ENCODE results near the gene HOATZ. TPM values are rescaled to one million over a fixed set of nuclear protein-coding genes. Genes with fewer than 3 reads are reported as not detected.

Gene HOATZ
- total and polyA plus RNA-seq, 2 of the 13 experiments (the other 11 are each of a cell fraction or from before 2014, with no cell fraction given): not detected

DNA sequence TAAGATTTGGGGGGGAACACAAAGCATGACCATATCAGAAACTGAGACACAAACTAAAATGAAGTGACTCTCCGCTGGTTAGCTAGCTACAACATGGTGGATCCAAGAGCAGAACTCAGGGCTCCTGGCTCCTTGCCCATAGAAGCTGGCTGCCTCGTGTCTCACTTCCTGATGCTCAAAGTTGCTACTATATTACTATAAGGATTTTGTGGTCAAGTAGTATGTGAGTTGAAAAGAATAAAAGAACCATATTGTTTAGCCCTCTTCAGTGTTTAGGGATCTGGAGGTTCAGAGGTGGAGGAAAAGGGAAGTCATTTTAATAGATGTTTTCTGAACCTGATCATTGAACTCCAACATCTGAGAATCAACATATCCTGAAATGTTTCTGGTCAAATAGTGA is 70.8 kb downstream of the HOATZ start:
- Histone ChIP-seq H3K9me3 (ENCODE audit: low read length) (no peaks in the 10 kb centered on the region), H3K4me1 (ENCODE audit: insufficient read depth, low read length) (peaks cover 28% of the 10 kb centered on the region), H2AFZ (ENCODE audit: low read length) (no peak overlapping the region), H3K4me2 (ENCODE audit: low read depth, low read length) (no peak overlapping the region), H3K27ac (ENCODE audit: extremely low read length, insufficient read depth, low read length) (no peak overlapping the region), H3K79me2 (ENCODE audit: insufficient read depth, low read length) (no peaks in the 10 kb centered on the region), H3K4me3 (replicated peaks in 1 of 3; ENCODE audit: insufficient read depth in 1 of 3, low read depth in 2 of 3, low read length in 3 of 3) (no peak overlapping the region), H3K9ac (ENCODE audit: insufficient read depth, low read depth, low read length) (no peak overlapping the region), H3K27me3 (ENCODE audit: control insufficient read depth in 1 of 2, insufficient read depth in 2 of 2, low read length in 2 of 2) (no peaks in the 10 kb centered on the region), H3K36me3 (replicated peaks in 1 of 2; ENCODE audit: control insufficient read depth in 1 of 2, insufficient read depth in 2 of 2, low read length in 2 of 2) (no peaks in the 10 kb centered on the region), H4K20me1 (ENCODE audit: insufficient read depth, low read length) (no peaks in the 10 kb centered on the region)
- ChIA-PET POLR2A (no interaction called here), CTCF (ENCODE audit: low intra/inter-chr PET ratio, low total read pairs) (interaction anchor here (2.0 kb wide), 1 partner anchor 256 kb away, joined by 22 read pairs; no protein-coding TSS in a partner anchor)
- in situ Hi-C loops (cut with HindIII; ENCODE audit: extremely low pct_ligation_motif_present, low pct_unique_long_range_greater_than_20kb): no loop called here
- BruUV-seq (replicated peaks): no TSS peak
- TF ChIP-seq ZNF605 (CRISPR knock-in tag; IDR thresholded peaks at IDR 0.05) (no peak), RARG (CRISPR knock-in tag; IDR thresholded peaks at IDR 0.05; ENCODE audit: low read depth) (no peak), ARNT (IDR thresholded peaks at IDR 0.05) (no peak), RFX1 (IDR thresholded peaks at IDR 0.05) (no peak), ZSCAN22 (CRISPR knock-in tag; IDR thresholded peaks at IDR 0.05) (no peak), SALL2 (CRISPR knock-in tag; IDR thresholded peaks at IDR 0.05) (no peak)
- ATAC-seq (no peak), DNase-seq (ENCODE audit: low spot score) (no peak), FAIRE-seq (no peak)
- WGBS (ENCODE audit: low lambda C conversion rate): 14% methylated on average over 2 of the region's 2 CpGs
- intact Hi-C loops (cut with micrococcal nuclease; ENCODE audit: unreplicated experiment): no loop called here

DNA sequence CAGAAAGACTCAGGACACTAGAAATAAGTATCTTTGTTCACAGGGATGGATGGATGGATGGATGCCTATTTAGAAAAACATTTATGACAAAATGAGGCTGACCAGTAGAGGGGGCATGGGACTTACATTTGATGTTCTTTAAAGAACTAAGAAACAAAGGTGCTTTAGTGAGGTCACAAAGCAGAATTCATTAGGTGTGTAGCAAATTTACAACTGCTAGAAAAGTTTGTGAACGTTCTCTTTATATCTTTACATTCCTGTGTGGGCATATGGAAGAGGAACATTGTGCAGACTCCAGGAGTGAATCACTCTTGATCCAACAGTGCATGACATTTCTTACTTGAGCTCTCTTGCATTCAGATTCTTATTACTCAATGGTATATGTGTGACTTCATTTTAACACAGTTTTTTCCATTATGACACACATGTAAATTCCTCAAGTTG is 71.8 kb downstream of the HOATZ start:
- Histone ChIP-seq H3K4me2 (ENCODE audit: low read depth, low read length) (no peak overlapping the region), H3K9me3 (ENCODE audit: low read length) (no peaks in the 10 kb centered on the region), H3K27me3 (ENCODE audit: control insufficient read depth in 1 of 2, insufficient read depth in 2 of 2, low read length in 2 of 2) (no peaks in the 10 kb centered on the region), H3K4me3 (replicated peaks in 1 of 3; ENCODE audit: insufficient read depth in 1 of 3, low read depth in 2 of 3, low read length in 3 of 3) (no peak overlapping the region), H3K9ac (ENCODE audit: insufficient read depth, low read depth, low read length) (no peak overlapping the region), H4K20me1 (ENCODE audit: insufficient read depth, low read length) (no peaks in the 10 kb centered on the region), H3K4me1 (ENCODE audit: insufficient read depth, low read length) (peaks cover 38% of the 10 kb centered on the region), H3K79me2 (ENCODE audit: insufficient read depth, low read length) (no peaks in the 10 kb centered on the region), H2AFZ (ENCODE audit: low read length) (no peak overlapping the region), H3K36me3 (replicated peaks in 1 of 2; ENCODE audit: control insufficient read depth in 1 of 2, insufficient read depth in 2 of 2, low read length in 2 of 2) (no peaks in the 10 kb centered on the region), H3K27ac (ENCODE audit: extremely low read length, insufficient read depth, low read length) (no peak overlapping the region)
- peak; percentile 83 for FAIRE-seq
- ATAC-seq: peak; percentile 65
- 0% methylated on average over 1 of the region's 1 CpG for WGBS (ENCODE audit: low lambda C conversion rate)
- peak; percentile 51 for DNase-seq (ENCODE audit: low spot score)
- CTCF ChIA-PET (ENCODE audit: low intra/inter-chr PET ratio, low total read pairs): interaction anchor here (0.6 to 2.0 kb wide), 2 partner anchors 255 to 258 kb away, joined by 3 to 22 read pairs; no protein-coding TSS in a partner anchor
- intact Hi-C loops (cut with micrococcal nuclease; ENCODE audit: unreplicated experiment): loop anchor here (1.0 kb wide), 1 partner anchor 255 kb away; no protein-coding TSS in a partner anchor
- POLR2A ChIA-PET: no interaction called here
- BruUV-seq (replicated peaks): no TSS peak
- in situ Hi-C loops (cut with HindIII; ENCODE audit: extremely low pct_ligation_motif_present, low pct_unique_long_range_greater_than_20kb): no loop called here
- no peak for TF ChIP-seq HDAC6 (IDR thresholded peaks at IDR 0.05; ENCODE audit: low read depth, low read length)
- peak; percentile 50; the same call in 1 of the 2 replicates for TF ChIP-seq RAD21 (CRISPR knock-in tag; IDR thresholded peaks at IDR 0.05)
- no peak for TF ChIP-seq ZNF225 (CRISPR knock-in tag; IDR thresholded peaks at IDR 0.05)
- TF ChIP-seq PAX8 (CRISPR knock-in tag; IDR thresholded peaks at IDR 0.05; ENCODE audit: borderline replicate concordance): no peak
- TF ChIP-seq, protein P1, sequence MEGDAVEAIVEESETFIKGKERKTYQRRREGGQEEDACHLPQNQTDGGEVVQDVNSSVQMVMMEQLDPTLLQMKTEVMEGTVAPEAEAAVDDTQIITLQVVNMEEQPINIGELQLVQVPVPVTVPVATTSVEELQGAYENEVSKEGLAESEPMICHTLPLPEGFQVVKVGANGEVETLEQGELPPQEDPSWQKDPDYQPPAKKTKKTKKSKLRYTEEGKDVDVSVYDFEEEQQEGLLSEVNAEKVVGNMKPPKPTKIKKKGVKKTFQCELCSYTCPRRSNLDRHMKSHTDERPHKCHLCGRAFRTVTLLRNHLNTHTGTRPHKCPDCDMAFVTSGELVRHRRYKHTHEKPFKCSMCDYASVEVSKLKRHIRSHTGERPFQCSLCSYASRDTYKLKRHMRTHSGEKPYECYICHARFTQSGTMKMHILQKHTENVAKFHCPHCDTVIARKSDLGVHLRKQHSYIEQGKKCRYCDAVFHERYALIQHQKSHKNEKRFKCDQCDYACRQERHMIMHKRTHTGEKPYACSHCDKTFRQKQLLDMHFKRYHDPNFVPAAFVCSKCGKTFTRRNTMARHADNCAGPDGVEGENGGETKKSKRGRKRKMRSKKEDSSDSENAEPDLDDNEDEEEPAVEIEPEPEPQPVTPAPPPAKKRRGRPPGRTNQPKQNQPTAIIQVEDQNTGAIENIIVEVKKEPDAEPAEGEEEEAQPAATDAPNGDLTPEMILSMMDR (CRISPR knock-in tag; IDR thresholded peaks at IDR 0.05): peak; percentile 72
- no peak for TF ChIP-seq ZNF781 (CRISPR knock-in tag; IDR thresholded peaks at IDR 0.05; ENCODE audit: borderline replicate concordance, not compliant biosample characterization)
- TF ChIP-seq ZNF256 (CRISPR knock-in tag; conservative IDR thresholded peaks at IDR 0.05): no peak
- TF ChIP-seq, protein P2, sequence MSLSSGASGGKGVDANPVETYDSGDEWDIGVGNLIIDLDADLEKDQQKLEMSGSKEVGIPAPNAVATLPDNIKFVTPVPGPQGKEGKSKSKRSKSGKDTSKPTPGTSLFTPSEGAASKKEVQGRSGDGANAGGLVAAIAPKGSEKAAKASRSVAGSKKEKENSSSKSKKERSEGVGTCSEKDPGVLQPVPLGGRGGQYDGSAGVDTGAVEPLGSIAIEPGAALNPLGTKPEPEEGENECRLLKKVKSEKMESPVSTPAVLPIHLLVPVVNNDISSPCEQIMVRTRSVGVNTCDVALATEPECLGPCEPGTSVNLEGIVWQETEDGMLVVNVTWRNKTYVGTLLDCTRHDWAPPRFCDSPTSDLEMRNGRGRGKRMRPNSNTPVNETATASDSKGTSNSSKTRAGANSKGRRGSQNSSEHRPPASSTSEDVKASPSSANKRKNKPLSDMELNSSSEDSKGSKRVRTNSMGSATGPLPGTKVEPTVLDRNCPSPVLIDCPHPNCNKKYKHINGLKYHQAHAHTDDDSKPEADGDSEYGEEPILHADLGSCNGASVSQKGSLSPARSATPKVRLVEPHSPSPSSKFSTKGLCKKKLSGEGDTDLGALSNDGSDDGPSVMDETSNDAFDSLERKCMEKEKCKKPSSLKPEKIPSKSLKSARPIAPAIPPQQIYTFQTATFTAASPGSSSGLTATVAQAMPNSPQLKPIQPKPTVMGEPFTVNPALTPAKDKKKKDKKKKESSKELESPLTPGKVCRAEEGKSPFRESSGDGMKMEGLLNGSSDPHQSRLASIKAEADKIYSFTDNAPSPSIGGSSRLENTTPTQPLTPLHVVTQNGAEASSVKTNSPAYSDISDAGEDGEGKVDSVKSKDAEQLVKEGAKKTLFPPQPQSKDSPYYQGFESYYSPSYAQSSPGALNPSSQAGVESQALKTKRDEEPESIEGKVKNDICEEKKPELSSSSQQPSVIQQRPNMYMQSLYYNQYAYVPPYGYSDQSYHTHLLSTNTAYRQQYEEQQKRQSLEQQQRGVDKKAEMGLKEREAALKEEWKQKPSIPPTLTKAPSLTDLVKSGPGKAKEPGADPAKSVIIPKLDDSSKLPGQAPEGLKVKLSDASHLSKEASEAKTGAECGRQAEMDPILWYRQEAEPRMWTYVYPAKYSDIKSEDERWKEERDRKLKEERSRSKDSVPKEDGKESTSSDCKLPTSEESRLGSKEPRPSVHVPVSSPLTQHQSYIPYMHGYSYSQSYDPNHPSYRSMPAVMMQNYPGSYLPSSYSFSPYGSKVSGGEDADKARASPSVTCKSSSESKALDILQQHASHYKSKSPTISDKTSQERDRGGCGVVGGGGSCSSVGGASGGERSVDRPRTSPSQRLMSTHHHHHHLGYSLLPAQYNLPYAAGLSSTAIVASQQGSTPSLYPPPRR (CRISPR knock-in tag; IDR thresholded peaks at IDR 0.05; ENCODE audit: borderline replicate concordance): no peak
